HepG2 (cell line): ENCODE data around the gene MTOR. TPM values are rescaled to one million over a fixed set of nuclear protein-coding genes. Genes with fewer than 3 reads are reported as not detected.

Experiments used
- ATAC-seq: fragments of 200-7000 bp; cut with Tn5 transposase; 3 replicates; pipeline ENCODE4 v1.9.1; 2020; ENCODE audit warnings: mild to moderate bottlenecking, moderate library complexity
- BruUV-seq: library from RNA; stranded (reverse); fragments of 400-500 nt; replicated peaks from 2 replicates; lab custom pipeline; 2021; lab: Mats Ljungman, UMichigan
- CTCF ChIA-PET: fragments of 300-600 bp; formaldehyde crosslinking; extraction: SDS; loops from one replicate; lab custom pipeline; 2021; ENCODE audit warnings: low total read pairs, inconsistent platforms, low intra/inter-chr PET ratio; lab: Yijun Ruan, JAX
- POLR2A ChIA-PET: fragments of 350-600 bp; sonication (Branson Sonifier 250); formaldehyde crosslinking; loops from one replicate; lab custom pipeline; 2020; ENCODE audit warnings: antibody characterized with exemption, inconsistent platforms; lab: Yijun Ruan, JAX
- DNase-seq: peaks from one replicate; pipeline ENCODE4 v3.0.0-alpha.2; 2015; ENCODE audit warnings: low spot score
- FAIRE-seq: peaks from 3 replicates; lab custom pipeline; 2011; peaks lifted over from hg19 to GRCh38; lab: Jason Lieb, UNC
- H2AFZ ChIP-seq: one replicate; pipeline ENCODE4 v1.6.1; 2011; ENCODE audit warnings: low read length, inconsistent platforms
- H3K27ac ChIP-seq: fragments of 300-600 bp; 3 replicates; pipeline ENCODE4 v1.8.0; 2011; ENCODE audit warnings: mixed run types, mild to moderate bottlenecking, mixed read lengths, low read length, inconsistent platforms; ENCODE audit not compliant: insufficient read depth; ENCODE audit errors: extremely low read length
- H3K27me3 ChIP-seq, 2 experiments: fragments of 200-600 bp in 1 of 2; 2 replicates in 1 of 2; 3 replicates in 1 of 2; pipeline versions ENCODE4 v1.6.0 to v1.8.0; 2011; ENCODE audit warnings: low read length in 2 of 2, mild to moderate bottlenecking in 2 of 2, moderate library complexity in 2 of 2, inconsistent platforms in 1 of 2; ENCODE audit not compliant: insufficient read depth in 2 of 2, control insufficient read depth in 1 of 2
- H3K36me3 ChIP-seq, 2 experiments: fragments of 200-600 bp in 1 of 2; replicated peaks in 1 of 2; 2 replicates in 1 of 2; 3 replicates in 1 of 2; pipeline versions ENCODE4 v1.5.1 to v1.8.0; 2011; ENCODE audit warnings: low read length in 2 of 2, inconsistent platforms in 1 of 2; ENCODE audit not compliant: insufficient read depth in 2 of 2, control insufficient read depth in 1 of 2
- H3K4me1 ChIP-seq: 2 replicates; pipeline ENCODE4 v1.5.1; 2012; ENCODE audit warnings: low read length, inconsistent platforms; ENCODE audit not compliant: insufficient read depth
- H3K4me2 ChIP-seq: 2 replicates; pipeline ENCODE4 v1.6.0; 2011; ENCODE audit warnings: low read depth, low read length, inconsistent platforms
- H3K4me3 ChIP-seq, 3 experiments: fragments of 200-600 bp in 1 of 3; sonication (generic), shearing (Covaris generic) in 1 of 3; replicated peaks in 1 of 3; 2 replicates each; pipeline ENCODE4 v1.5.1; 2011 to 2016; ENCODE audit warnings: low read length in 3 of 3, inconsistent platforms in 2 of 3, low read depth in 2 of 3, mild to moderate bottlenecking in 2 of 3, control low read depth in 1 of 3, mixed read lengths in 1 of 3; ENCODE audit not compliant: insufficient read depth in 1 of 3
- H3K79me2 ChIP-seq: one replicate; pipeline ENCODE4 v1.6.1; 2011; ENCODE audit warnings: low read length, inconsistent platforms; ENCODE audit not compliant: insufficient read depth
- H3K9ac ChIP-seq: 2 replicates; pipeline ENCODE4 v1.6.0; 2011; ENCODE audit warnings: mild to moderate bottlenecking, low read depth, low read length, inconsistent platforms; ENCODE audit not compliant: insufficient read depth
- H3K9me3 ChIP-seq: 2 replicates; pipeline ENCODE4 v1.5.1; 2012; ENCODE audit warnings: mild to moderate bottlenecking, low read length
- H4K20me1 ChIP-seq: 2 replicates; pipeline ENCODE4 v1.6.0; 2011; ENCODE audit warnings: inconsistent platforms, mild to moderate bottlenecking, low read length, moderate library complexity; ENCODE audit not compliant: insufficient read depth
- AKAP8 ChIP-seq: sonication (generic); formaldehyde crosslinking; IDR thresholded peaks from 2 replicates; pipeline ENCODE4 v1.5.1; 2020; ENCODE audit warnings: mild to moderate bottlenecking, missing genetic modification reagents
- CCAR2 ChIP-seq: fragments of 200-400 bp; formaldehyde crosslinking; optimal IDR thresholded peaks from 2 replicates; pipeline ENCODE3; 2018; ENCODE audit warnings: low read depth, mild to moderate bottlenecking, low read length, moderate library complexity
- CHCHD3 ChIP-seq: sonication (generic); formaldehyde crosslinking; IDR thresholded peaks from 2 replicates; pipeline ENCODE4 v1.8.0; 2022; ENCODE audit warnings: mild to moderate bottlenecking, missing genetic modification reagents, moderate library complexity
- HNF4A ChIP-seq: sonication (generic); formaldehyde crosslinking; IDR thresholded peaks from 2 replicates; pipeline ENCODE4 v1.4.0; 2020; ENCODE audit warnings: missing genetic modification reagents
- HOXA3 ChIP-seq: sonication (generic); formaldehyde crosslinking; IDR thresholded peaks from 2 replicates; pipeline ENCODE4 v1.5.0; 2020; ENCODE audit warnings: missing genetic modification reagents
- MED13 ChIP-seq: sonication (generic); formaldehyde crosslinking; IDR thresholded peaks from 2 replicates; pipeline ENCODE4 v1.5.0; 2020; ENCODE audit warnings: missing genetic modification reagents
- NFE2L1 ChIP-seq: sonication (generic); formaldehyde crosslinking; IDR thresholded peaks from 2 replicates; pipeline ENCODE4 v1.4.0; 2020; ENCODE audit warnings: missing genetic modification reagents, mild to moderate bottlenecking, borderline replicate concordance
- NFIC ChIP-seq: IDR thresholded peaks from 2 replicates; pipeline ENCODE4 v1.6.1; 2012; ENCODE audit warnings: mild to moderate bottlenecking, low read length, inconsistent platforms
- PHF8 ChIP-seq: sonication (generic); formaldehyde crosslinking; IDR thresholded peaks from 2 replicates; pipeline ENCODE4 v1.5.0; 2020; ENCODE audit warnings: missing genetic modification reagents
- RNF219 ChIP-seq: sonication (generic); formaldehyde crosslinking; IDR thresholded peaks from 2 replicates; pipeline ENCODE4 v1.5.0; 2020; ENCODE audit warnings: mild to moderate bottlenecking, missing genetic modification reagents
- SRY ChIP-seq: sonication (generic); formaldehyde crosslinking; IDR thresholded peaks from 2 replicates; pipeline ENCODE4 v1.8.0; 2022; ENCODE audit warnings: mild to moderate bottlenecking, missing genetic modification reagents
- THAP11 ChIP-seq: IDR thresholded peaks from 2 replicates; pipeline ENCODE4 v1.6.1; 2016; ENCODE audit warnings: missing biosample characterization, missing genetic modification reagents
- YEATS4 ChIP-seq: sonication (generic); formaldehyde crosslinking; IDR thresholded peaks from 2 replicates; pipeline ENCODE4 v1.4.0; 2020; ENCODE audit warnings: missing genetic modification reagents, borderline replicate concordance
- ZFP37 ChIP-seq: sonication (generic); formaldehyde crosslinking; IDR thresholded peaks from 2 replicates; pipeline ENCODE4 v1.4.0; 2020; ENCODE audit warnings: missing genetic modification reagents, borderline replicate concordance
- ZNF124 ChIP-seq: sonication (generic); formaldehyde crosslinking; IDR thresholded peaks from 2 replicates; pipeline ENCODE4 v1.4.0; 2020; ENCODE audit warnings: missing genetic modification reagents
- ZNF547 ChIP-seq: sonication (generic); formaldehyde crosslinking; IDR thresholded peaks from 2 replicates; pipeline ENCODE4 v1.5.1; 2020; ENCODE audit warnings: mild to moderate bottlenecking, missing genetic modification reagents
- ZNF589 ChIP-seq: sonication (generic); formaldehyde crosslinking; conservative IDR thresholded peaks from 2 replicates; pipeline ENCODE4 v1.8.0; 2022; ENCODE audit warnings: mild to moderate bottlenecking, moderate library complexity, missing genetic modification reagents
- ZNF841 ChIP-seq: sonication (generic); formaldehyde crosslinking; IDR thresholded peaks from 2 replicates; pipeline ENCODE4 v1.8.1; 2023; ENCODE audit warnings: missing genetic modification reagents, borderline replicate concordance
- WGBS: methylation state at CpG from one replicate; pipeline ENCODE4 v1.1.6; 2017; ENCODE audit warnings: low lambda C conversion rate; 5-methylcytosine and 5-hydroxymethylcytosine counted together
- in situ Hi-C: cut with HindIII; loops from 2 replicates; pipeline ENCODE4 v1.10.0; 2017; ENCODE audit warnings: low pct_unique_long_range_greater_than_20kb; ENCODE audit not compliant: extremely low pct_ligation_motif_present
- intact Hi-C: fragments of 100-400 bp; cut with micrococcal nuclease; formaldehyde crosslinking; loops from one replicate; pipeline ENCODE4 v1.10.0; 2022; ENCODE audit not compliant: unreplicated experiment
- polyA plus RNA-seq, 8 experiments: library from polyadenylated mRNA; depleted of rRNA in 3 of 8; stranded (reverse) in 7 of 8; unstranded in 1 of 8; fragments of >200 nt; fragmentation: Illumina TruSeq in 4 of 8; extraction: Trizol in 4 of 8; gene quantifications; 2 replicates each; pipeline versions ENCODE4 v1.2.1 to v1.2.3, GENCODE V29; 2011 to 2016; ENCODE audit warnings: low read depth in 4 of 8, missing spikeins in 1 of 8, mixed read lengths in 1 of 8; ENCODE audit not compliant: insufficient read depth in 1 of 8
- total RNA-seq, 5 experiments: library from RNA; depleted of rRNA; stranded (reverse); fragments of >200 nt; fragmentation: Illumina TruSeq; extraction: Trizol; gene quantifications; 2 replicates each; pipeline ENCODE4 v1.2.3, GENCODE V29; 2016; ENCODE audit warnings: low read depth in 1 of 5
- TF ChIP-seq, protein P1 (sequence below): sonication (generic); formaldehyde crosslinking; IDR thresholded peaks from 2 replicates; pipeline ENCODE4 v1.4.0; 2020; ENCODE audit warnings: mild to moderate bottlenecking, low read depth, missing genetic modification reagents

MTOR gene
- total and polyA plus RNA-seq, 2 of the 13 experiments (the other 11 are each of a cell fraction or from before 2014, with no cell fraction given), result 24.6 to 34.6 TPM

DNA sequence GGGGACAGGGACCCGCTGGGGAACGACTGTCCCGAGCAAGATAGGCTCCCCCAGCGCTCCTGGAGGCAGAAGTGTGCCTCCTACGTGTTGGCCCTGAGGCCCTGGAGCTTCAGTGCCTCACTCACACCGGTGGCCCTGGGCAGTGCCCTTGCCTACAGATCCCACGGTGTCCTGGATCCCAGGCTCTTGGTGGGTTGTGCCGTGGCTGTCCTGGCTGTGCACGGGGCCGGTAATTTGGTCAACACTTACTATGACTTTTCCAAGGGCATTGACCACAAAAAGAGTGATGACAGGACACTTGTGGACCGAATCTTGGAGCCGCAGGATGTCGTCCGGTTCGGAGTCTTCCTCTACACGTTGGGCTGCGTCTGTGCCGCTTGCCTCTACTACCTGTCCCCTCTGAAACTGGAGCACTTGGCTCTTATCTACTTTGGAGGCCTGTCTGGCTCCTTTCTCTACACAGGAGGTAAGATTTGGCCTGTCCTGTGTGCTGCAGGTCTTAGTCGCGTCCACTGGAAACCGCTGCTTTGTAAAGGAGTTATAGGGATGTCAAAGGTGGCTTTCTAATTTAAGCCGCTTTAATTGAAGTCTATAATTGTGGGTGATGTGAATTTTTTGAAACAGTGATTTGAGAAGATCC lies 11.4 kb upstream of the MTOR start (continued):
- TF ChIP-seq, protein P1, sequence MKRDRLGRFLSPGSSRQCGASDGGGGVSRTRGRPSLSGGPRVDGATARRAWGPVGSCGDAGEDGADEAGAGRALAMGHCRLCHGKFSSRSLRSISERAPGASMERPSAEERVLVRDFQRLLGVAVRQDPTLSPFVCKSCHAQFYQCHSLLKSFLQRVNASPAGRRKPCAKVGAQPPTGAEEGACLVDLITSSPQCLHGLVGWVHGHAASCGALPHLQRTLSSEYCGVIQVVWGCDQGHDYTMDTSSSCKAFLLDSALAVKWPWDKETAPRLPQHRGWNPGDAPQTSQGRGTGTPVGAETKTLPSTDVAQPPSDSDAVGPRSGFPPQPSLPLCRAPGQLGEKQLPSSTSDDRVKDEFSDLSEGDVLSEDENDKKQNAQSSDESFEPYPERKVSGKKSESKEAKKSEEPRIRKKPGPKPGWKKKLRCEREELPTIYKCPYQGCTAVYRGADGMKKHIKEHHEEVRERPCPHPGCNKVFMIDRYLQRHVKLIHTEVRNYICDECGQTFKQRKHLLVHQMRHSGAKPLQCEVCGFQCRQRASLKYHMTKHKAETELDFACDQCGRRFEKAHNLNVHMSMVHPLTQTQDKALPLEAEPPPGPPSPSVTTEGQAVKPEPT (CRISPR knock-in tag), result 0 out of 2 replicates have a peak, but pooled peaks have one; percentile 10
- TF ChIP-seq RNF219 (CRISPR knock-in tag) (no peak), HOXA3 (CRISPR knock-in tag) (0 out of 2 replicates have a peak, but pooled peaks have one; percentile 18), YEATS4 (peak; percentile 23; the same call in 1 of the 2 replicates), SRY (CRISPR knock-in tag) (0 out of 2 replicates have a peak, but pooled peaks have one; percentile 9)

- Histone ChIP-seq H3K9me3 (no peaks in the 10 kb centered on the region), H3K79me2 (peaks cover 29% of the 10 kb centered on the region), H2AFZ (no peak within 1 kb of the TSS), H3K4me2 (peak within 1 kb of the TSS; percentile 81), H3K27ac (peak within 1 kb of the TSS; percentile 98), H3K9ac (peak within 1 kb of the TSS; percentile 99), H3K27me3 (no peaks in the 10 kb centered on the region; a peak in 1 of 5 replicates), H3K4me1 (peaks cover 56% of the 10 kb centered on the region), H4K20me1 (no peaks in the 10 kb centered on the region), H3K4me3 (peak within 1 kb of the TSS; percentile 78 to 95 (median 83)), H3K36me3 (no peaks in the 10 kb centered on the region; a peak in 1 of 5 replicates)
- BruUV-seq, result no TSS peak
- DNase-seq, result peak; percentile 66
- ATAC-seq, result peak; percentile 89
- ChIA-PET CTCF (no interaction called here), POLR2A (interaction anchor here (0.5 to 5.0 kb wide), 11 partner anchors 8 to 464 kb away, joined by 3 to 89 read pairs (median 4); partner anchors contain the start of gene MTOR)
- intact Hi-C loops, result no loop called here
- 4% methylated on average over 32 of the region's 64 CpGs for WGBS
- in situ Hi-C loops, result no loop called here
- FAIRE-seq, result no peak
- TF ChIP-seq ZNF547 (CRISPR knock-in tag) (peak; percentile 74; the same call in 1 of the 2 replicates), CCAR2 (no peak), HNF4A (CRISPR knock-in tag) (no peak), CHCHD3 (no peak; the same call in 1 of the 2 replicates), ZNF124 (CRISPR knock-in tag) (no peak), MED13 (CRISPR knock-in tag) (no peak), NFIC (no peak), ZNF841 (CRISPR knock-in tag) (no peak), PHF8 (peak; percentile 96), ZFP37 (CRISPR knock-in tag) (no peak), NFE2L1 (peak; percentile 70; the same call in 1 of the 2 replicates), AKAP8 (CRISPR knock-in tag) (peak; percentile 27; the same call in 1 of the 2 replicates), THAP11 (CRISPR knock-in tag) (peak; percentile 83), ZNF589 (CRISPR knock-in tag) (no peak)
These were observed 10.7 kb upstream of the MTOR start, which contains the start of gene UBIAD1 for GRCh38 chr1:11272832-11273594. Gene UBIAD1, plus strand, starts transcription at chr1:11273198. Its CDS starts 334 bp downstream, at chr1:11273532.
